Lower lobe of right lung (tissue), 2 donors: Measurements from ENCODE around the gene LPP. TPM values are rescaled to one million over a fixed set of nuclear protein-coding genes. Genes with fewer than 3 reads are reported as not detected.

Experiments used
- ATAC-seq, 2 donors: fragments of 200-7000 bp; cut with Tn5 transposase; one replicate each; pipeline ENCODE4 v1.9.1; 2020 to 2022; ENCODE audit warnings: mild to moderate bottlenecking in 2 of 2, moderate library complexity in 2 of 2
- DNase-seq: peaks from one replicate; pipeline ENCODE4 v3.0.0-alpha.2; 2020
- H3K27ac ChIP-seq: fragments of 200-600 bp; one replicate; pipeline ENCODE4 v1.8.0; 2022
- H3K27me3 ChIP-seq: fragments of 200-600 bp; one replicate; pipeline ENCODE4 v1.8.0; 2022; ENCODE audit warnings: low read depth
- H3K36me3 ChIP-seq: fragments of 200-600 bp; one replicate; pipeline ENCODE4 v1.8.0; 2022; ENCODE audit warnings: mild to moderate bottlenecking
- H3K4me1 ChIP-seq: fragments of 200-600 bp; one replicate; pipeline ENCODE4 v1.8.0; 2022
- H3K4me3 ChIP-seq: fragments of 200-600 bp; one replicate; pipeline ENCODE4 v1.8.0; 2022; ENCODE audit warnings: mild to moderate bottlenecking
- H3K9me3 ChIP-seq: fragments of 200-600 bp; one replicate; pipeline ENCODE4 v1.8.0; 2022
- intact Hi-C: fragments of 100-400 bp; cut with DNase I; formaldehyde crosslinking; loops from one replicate; pipeline ENCODE4 v1.11.0; 2022
- total RNA-seq: library from RNA; stranded (reverse); fragmentation: NEBNext Ultra II Directional; extraction: Animal tissue kit (Norgen Biotek cat#: 25700); gene quantifications from one replicate; pipeline ENCODE4 v1.2.1, GENCODE V29; 2021
- TF ChIP-seq, protein P1 (sequence below): fragments of 200-600 bp; IDR thresholded peaks from one replicate; pipeline ENCODE4 v1.8.0; 2022; ENCODE audit warnings: antibody characterized with exemption, mild to moderate bottlenecking
- donor health status: DM: no; HTN: yes; CAD: no; lungs with severe emphysema.

The LPP gene
- total RNA-seq, 1 donor from 2014 or later = 180 TPM

DNA sequence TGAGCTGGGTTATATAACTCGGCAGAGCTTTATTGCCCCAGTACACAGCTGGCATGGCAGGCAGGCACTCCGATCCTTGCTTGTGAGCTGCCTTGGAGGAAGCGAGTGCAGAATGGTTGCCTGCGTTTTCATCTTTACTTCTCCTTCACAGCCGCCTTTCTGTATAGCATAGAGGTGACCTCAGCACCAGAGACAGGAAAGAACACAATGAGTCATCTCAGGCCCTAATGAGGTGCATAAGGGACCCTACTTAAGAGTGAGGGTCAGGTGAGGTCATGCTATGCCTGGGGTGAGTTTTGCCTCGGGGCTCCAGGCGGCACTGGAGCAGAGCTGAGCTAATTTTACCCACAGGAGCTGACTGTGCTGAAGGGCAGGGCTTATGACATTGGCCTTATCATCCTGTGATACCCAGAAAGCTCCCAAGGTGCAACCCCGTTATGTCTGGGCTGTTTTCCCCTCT is 43.5 kb downstream of the LPP start:
- Histone ChIP-seq H3K36me3 (peaks cover 6% of the 10 kb centered on the region), H3K4me1 (peaks cover 27% of the 10 kb centered on the region), H3K4me3 (no peak overlapping the region), H3K27me3 (no peaks in the 10 kb centered on the region), H3K9me3 (no peaks in the 10 kb centered on the region), H3K27ac (no peak overlapping the region)
- ATAC-seq = peak in 1 of 2 donors; percentile 38
- intact Hi-C loops = no loop called here
- no peak for DNase-seq
- TF ChIP-seq, protein P1, sequence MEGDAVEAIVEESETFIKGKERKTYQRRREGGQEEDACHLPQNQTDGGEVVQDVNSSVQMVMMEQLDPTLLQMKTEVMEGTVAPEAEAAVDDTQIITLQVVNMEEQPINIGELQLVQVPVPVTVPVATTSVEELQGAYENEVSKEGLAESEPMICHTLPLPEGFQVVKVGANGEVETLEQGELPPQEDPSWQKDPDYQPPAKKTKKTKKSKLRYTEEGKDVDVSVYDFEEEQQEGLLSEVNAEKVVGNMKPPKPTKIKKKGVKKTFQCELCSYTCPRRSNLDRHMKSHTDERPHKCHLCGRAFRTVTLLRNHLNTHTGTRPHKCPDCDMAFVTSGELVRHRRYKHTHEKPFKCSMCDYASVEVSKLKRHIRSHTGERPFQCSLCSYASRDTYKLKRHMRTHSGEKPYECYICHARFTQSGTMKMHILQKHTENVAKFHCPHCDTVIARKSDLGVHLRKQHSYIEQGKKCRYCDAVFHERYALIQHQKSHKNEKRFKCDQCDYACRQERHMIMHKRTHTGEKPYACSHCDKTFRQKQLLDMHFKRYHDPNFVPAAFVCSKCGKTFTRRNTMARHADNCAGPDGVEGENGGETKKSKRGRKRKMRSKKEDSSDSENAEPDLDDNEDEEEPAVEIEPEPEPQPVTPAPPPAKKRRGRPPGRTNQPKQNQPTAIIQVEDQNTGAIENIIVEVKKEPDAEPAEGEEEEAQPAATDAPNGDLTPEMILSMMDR = no peak

DNA sequence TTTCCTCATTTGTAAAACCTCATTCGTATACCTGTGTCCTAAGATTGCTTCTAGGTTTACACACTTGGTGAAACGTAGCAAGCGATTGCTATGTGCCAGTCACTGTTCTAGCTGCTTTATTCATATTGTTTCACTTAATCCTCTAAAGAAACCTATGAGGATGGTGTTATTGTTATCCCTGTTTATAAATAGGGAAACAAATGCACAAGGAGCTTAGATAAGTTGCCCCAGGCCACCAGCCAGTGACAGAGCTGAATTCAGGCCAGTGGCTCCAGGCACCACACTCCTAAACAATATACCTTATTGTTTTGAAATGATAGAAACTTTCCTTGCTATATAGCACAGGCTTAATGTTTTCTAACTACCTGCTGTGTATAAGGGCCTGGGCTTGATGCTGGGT is 44.0 kb downstream of the LPP start:
- intact Hi-C loops = no loop called here
- no peak overlapping the region for H3K4me3 ChIP-seq
- TF ChIP-seq, protein P1 = no peak
- peaks cover under 1% of the 10 kb centered on the region for H3K36me3 ChIP-seq
- DNase-seq = no peak
- ATAC-seq = no peak
- no peak overlapping the region for H3K27ac ChIP-seq
- H3K9me3 ChIP-seq = no peaks in the 10 kb centered on the region
- peaks cover 27% of the 10 kb centered on the region for H3K4me1 ChIP-seq
- H3K27me3 ChIP-seq = no peaks in the 10 kb centered on the region

DNA sequence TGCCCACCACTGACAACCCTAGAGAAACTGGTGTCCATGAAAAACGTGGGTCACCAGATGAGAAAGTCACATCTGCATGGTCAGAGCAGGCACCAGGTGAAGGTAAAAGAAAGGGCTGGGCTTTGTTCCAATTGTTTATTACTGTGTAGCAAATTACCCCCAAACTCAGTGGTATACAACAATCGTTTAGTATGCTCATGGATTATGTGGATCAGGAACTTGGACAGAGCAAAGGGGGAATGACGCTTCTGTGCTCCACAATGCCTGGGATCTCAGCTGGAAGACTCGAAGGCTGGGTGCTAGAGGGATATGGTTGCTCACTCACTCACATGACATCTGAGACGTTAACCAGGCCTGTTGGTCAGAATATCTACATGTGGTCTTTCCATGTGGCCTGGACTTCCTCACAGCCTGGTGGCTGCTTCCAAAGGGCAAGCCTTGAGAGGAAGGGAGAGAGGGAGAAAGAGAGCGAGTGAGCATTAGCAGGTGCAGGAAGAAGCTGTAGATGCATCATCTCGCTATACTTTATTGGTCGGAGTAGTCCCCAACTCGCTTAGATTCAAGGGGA is 44.9 kb downstream of the LPP start:
- DNase-seq (no peak), ATAC-seq (no peak)
- H3K27ac ChIP-seq = no peak overlapping the region
- H3K4me1 ChIP-seq = peaks cover 19% of the 10 kb centered on the region
- intact Hi-C loops = no loop called here
- no peak overlapping the region for H3K4me3 ChIP-seq
- no peaks in the 10 kb centered on the region for H3K9me3 ChIP-seq
- TF ChIP-seq, protein P1 = no peak
- no peaks in the 10 kb centered on the region for H3K36me3 ChIP-seq
- H3K27me3 ChIP-seq = no peaks in the 10 kb centered on the region

DNA sequence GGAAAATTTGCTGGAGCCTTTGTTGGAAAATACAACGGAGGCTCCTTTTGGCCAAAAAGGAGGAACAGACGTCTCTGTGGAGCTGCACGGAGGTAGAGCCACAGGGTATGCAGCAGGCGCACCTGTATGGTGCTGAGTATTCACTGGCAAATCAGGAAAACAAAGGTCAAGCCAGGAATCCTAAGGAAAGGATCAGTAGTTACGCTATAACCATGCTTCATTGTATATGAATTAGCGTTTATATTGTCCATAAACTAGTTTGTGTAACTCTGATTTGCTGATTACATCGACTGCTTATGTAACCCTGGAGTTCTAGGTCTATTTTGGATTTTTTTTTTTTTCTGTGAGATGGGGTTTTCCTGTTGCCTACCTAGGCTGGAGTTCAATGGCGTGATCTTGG is 45.4 kb downstream of the LPP start:
- Histone ChIP-seq H3K9me3 (no peaks in the 10 kb centered on the region), H3K27ac (no peak overlapping the region)
- ATAC-seq = no peak

DNA sequence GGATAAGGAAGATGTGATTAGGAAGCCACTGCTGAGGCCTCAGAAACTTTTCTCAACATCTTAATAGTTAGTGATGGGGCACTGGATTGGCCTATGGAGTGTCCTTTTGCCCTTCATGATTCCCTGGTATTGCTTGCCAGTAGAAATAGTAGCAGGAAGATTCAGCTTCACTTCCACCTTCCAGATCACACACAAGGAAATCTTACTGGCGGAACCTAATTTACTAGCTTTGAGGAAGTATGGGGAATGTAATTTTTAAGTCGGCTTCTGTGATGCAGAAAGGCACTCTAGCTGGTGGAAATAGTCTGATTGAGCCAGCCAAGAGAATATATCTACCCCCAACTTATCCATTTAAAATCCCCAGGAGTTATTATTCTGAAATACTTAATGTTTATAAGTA is 46.5 kb downstream of the LPP start:
- DNase-seq = no peak
- Histone ChIP-seq H3K4me1 (peaks cover 10% of the 10 kb centered on the region), H3K27ac (no peak overlapping the region), H3K27me3 (no peaks in the 10 kb centered on the region), H3K36me3 (no peaks in the 10 kb centered on the region), H3K4me3 (no peak overlapping the region), H3K9me3 (no peaks in the 10 kb centered on the region)
- intact Hi-C loops = no loop called here
- TF ChIP-seq, protein P1 = no peak
- no peak for ATAC-seq

More for the DNA sequence above, 45.4 kb downstream of the LPP start:
- no peaks in the 10 kb centered on the region for H3K36me3 ChIP-seq
- intact Hi-C loops = no loop called here
- TF ChIP-seq, protein P1 = no peak
- H3K27me3 ChIP-seq = no peaks in the 10 kb centered on the region
- no peak for DNase-seq
- peaks cover 14% of the 10 kb centered on the region for H3K4me1 ChIP-seq
- no peak overlapping the region for H3K4me3 ChIP-seq
